AG08395 (cell line): ENCODE data around the gene ITIH2.
"Not testable (repeated sequence)": the region's sequence is repeated elsewhere in the genome, so short reads cannot be mapped to it uniquely, and the experiment has no call there.

ENCODE experiments used
- DNase-seq: peaks from one replicate; pipeline ENCODE4 v3.0.0; 2012; ENCODE audit warnings: mixed read lengths, low spot score

Gene ITIH2

GRCh38 chr10:7693194-7693593 is 9.9 kb upstream of the ITIH2 start:
- not testable (repeated sequence) for DNase-seq

DNA sequence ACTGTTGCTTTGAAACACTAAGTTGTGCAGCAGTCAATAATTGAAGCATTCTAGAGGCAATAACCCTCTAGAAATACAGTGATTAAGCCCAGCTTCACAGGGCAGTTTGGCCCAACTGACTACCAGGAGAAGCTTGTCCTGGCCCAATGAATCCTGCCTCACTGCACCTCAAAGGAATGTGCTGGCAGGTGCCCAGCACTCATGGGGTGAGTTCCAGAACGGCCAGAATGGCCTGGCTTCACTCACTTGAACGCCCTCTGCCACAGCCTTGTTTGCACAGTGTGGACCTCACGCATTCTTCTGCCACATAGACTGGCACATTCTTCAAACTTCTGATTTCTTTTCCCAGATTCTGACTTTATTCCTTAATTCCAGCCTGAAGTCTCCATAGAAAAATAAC is 6.6 kb upstream of the ITIH2 start:
- no peak for DNase-seq

GRCh38 chr10:7697426-7697825 is 5.7 kb upstream of the ITIH2 start:
- no peak for DNase-seq

DNA sequence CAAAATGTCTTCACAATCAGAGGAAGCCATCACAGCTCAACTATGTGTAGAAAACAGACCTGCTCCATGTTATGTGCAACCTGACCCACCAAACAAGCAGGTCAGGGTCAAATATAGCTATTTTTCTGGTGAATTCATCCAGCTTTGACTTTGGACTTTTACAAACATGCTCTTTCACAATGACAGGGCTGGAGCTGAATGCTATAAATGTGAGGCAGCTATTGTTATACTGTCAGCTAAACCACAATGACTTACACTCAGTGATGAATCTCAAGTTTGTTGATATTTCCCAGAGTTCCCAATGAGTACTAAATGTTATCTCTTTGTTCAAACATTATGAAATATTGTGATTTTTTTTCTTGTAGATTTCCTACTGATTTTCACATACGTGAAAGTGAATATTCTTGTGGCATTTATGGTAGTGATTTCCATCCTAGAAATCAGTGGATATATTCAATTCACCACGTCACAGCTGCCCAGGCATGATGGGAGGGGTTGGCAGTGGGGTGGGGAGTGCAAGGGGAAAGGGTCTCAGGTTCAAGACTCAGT is 2.5 kb upstream of the ITIH2 start:
- DNase-seq = no peak

DNA sequence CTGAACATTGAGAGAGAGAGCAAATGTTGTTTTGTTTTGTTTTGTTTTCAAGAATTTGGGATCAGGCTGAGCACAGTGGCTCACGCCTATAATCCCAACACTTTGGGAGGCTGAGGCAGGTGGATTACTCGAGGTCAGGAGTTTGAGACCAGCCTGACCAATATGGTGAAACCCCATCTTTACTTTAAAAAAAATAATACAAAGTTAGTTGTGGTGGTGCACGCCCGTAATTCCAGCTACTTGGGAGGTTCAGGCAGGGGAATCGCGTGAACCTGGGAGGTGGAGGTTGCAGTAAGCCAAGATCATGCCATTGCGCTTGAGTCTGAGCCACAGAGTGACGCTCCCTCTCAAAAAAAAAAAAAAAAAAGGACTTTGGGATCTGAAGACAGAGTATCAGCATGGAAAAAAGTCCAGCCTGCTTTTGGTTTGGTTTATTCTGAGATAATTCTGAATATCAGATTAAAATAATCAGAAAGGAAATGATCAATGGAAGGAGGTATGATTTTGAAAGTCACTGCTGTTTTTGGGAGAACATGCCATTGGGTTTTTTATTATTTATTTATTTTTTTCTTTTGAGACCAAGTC is 1.9 kb upstream of the ITIH2 start:
- no peak for DNase-seq

DNA sequence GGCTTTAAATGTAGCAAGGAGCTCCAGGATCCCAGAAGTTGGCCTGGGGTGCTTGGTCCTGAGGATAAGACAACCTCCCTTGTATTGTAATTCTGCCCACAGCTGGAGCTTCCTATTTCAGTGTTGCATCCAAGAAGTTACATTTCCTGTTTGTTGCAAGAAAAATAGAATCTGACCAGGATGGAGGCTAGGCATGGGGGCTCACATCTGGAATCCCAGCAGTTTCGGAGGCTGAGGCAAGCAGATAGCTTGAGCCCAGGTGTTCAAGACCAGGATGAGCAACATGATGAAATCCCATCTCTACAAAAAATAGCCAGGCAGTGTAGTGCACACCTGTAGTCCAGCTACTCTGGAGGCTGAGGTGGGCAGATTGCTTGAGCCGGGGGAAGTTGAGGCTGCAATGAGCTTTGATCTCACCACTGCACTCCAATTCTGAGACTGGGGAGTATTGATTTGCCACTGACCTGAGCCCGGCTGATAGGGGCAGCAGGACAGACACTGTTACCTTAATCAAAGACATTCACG is 766 bp upstream of the ITIH2 start:
- no peak for DNase-seq

DNA sequence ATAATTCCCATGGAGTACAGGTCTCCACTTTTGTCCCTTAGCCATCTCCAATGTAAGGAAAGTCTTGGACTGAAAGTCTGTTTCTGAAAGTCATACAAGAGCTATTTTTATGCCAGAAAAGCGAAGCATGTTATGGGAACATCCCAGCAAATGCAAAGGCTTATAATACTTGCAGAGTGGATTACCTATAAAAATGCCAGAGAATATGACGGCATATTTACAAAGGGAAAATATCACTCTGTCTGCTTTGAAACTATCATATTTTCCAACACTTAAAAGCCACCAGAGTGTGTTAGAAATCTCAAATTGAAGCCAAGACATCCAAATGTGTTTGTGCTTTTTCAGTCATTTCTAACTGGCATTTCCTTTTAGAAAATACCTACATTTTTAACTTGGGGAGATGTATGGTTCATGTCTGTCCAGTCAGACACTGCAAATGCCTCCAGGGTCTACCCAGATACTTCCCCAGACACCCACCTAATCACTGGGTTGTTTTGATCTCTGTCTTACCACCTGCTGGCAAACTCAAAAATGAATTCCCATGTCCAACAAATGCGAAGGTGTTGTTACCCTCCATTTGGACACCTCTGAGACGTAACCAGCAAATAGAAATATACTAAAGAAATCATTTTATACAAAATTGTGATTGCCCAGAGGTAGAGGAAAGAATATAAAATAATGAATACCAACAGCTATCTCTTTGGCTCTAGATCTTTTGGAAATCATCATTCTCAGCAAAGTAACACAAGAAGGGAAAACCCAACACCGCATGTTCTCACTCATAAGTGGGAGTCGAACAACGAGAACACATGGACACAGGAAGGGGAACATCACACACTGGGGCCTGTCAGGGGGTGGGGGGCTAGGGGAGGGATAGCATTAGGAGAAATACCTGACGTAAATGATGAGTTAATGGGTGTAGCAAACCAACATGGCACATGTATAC is 1.2 kb downstream of the ITIH2 start:
- no peak for DNase-seq

DNA sequence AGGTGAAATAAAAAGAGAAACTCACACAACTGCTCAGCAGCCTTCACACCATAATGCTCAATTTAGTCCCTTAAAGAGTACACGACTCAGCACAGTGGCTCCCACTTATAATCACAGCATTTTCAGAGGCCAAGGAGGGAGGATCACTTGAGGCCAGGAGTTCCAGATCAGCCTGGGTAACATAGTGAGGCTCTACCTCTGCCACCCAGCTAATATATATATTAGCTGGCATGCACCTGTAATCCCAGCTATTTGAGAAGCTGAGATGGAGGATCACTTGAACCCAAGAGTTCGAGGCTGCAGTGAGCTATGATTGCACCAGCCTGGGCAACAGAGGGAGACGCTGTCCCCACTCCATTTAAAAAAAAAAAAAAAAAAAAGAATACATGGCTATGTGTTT is 2.2 kb downstream of the ITIH2 start:
- no peak for DNase-seq

- DNase-seq = no peak
Observed at GRCh38 chr10:7706534-7707073, 3.5 kb downstream of the ITIH2 start.

DNA sequence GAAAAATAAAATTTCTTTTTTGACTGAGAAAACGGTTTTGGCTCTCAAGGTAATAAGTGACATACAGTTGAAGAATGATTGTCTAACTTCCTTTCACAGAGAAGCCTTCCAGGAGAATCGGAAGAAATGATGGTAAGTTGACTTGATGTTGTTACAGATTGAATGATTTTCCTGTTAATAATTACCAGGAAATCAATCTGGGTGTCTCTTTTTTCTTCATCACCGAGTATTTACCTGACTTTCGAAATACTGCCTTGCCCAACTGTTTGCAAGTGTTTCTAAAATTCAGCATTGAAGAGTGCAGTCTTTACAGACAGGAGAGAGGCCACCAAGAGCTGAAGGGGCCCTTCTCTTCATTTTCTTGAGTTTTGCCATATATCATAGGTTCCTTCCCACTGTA is 4.0 kb downstream of the ITIH2 start:
- DNase-seq = no peak

- DNase-seq = no peak
Observed at GRCh38 chr10:7707858-7708622, 4.9 kb downstream of the ITIH2 start.

DNA sequence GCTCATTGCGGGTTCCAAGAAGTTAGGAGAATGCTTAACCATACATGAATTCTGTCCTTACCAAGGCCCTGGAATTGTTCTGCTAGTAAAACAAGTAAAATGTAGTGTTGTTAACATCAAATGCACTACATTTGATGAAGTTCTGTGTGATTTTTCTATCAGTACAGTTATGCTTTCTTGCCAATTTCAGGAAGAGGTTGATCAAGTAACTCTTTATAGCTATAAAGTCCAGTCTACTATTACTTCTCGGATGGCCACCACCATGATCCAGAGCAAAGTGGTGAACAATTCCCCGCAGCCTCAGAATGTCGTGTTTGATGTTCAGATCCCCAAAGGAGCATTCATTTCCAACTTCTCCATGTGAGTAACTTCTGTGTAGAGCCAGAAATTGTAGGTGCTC is 5.7 kb downstream of the ITIH2 start:
- DNase-seq = no peak

DNA sequence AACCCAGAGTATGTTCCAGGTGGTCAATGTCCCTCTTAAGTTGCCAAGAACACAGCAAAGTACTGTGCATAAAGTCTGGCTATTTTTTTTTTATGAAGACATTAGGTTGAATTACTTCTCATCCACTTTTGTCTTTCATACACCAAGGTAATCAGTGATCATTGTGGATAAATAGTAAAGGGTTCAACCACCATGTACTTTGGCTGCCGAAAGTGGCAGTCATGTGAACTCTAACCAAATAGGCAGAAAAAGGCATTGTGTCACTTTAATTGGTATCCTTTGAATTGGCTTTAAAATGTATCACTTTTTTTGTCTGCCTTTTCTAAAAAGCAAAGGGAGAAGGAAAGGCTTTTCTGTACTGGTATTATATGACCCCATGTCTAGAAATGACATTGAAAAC is 7.3 kb downstream of the ITIH2 start:
- DNase-seq = no peak

DNA sequence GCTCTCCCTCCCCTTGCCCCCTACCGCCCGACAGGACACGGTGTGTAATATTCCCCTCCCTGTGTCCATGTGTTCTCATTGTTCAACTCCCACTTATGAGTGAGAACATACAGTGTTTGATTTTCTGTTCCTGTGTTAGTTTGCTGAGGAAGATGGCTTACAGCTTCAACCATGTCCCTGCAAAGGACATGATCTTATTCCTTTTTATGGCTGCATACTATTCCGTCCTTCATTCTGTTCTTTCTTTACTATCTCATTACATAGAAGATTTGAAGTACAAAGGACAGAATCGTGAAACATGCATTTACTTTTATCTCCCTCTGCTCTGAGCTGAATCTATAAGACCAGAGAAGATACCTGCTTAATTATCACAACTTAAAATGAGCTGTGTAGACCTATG is 8.0 kb downstream of the ITIH2 start:
- DNase-seq = not testable (repeated sequence)

DNA sequence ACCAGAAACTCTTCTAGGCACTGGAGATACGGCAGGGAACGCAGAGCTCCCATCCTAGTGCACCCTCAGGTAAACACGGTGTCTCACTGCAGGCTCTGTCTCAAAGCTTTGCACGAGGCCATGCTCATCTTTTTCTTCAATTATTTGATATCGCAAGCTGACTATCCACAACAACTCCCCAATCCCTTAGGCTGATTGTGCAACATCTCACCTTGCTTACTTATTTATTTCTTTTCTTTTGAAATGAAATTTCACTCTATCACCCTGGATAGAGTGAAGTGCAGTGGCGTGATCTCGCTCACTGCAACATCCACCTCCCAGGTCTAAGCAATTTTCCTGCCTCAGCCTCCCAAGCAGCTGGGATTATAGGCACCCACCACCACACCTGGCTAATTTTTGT is 12.4 kb downstream of the ITIH2 start:
- DNase-seq = no peak

DNA sequence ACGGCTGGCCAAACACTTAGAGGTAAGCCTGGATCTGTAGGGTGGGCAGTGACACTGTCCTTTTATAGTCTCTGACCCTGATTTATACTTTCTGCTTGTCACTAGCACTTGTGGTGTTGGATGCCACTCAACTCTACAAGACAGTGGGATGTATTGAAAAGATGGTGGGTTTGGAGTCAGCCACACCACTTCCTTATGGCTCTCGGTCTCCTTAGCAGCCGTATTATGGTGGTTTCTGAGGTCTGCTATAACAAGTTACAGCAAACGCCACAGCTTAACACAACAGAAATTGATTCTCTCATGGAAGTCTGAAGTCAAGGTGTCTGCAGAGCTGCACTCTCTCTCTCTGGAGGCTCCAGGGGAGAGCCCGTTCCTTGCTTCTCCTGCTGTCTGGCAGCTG is 14.7 kb downstream of the ITIH2 start:
- no peak for DNase-seq

GRCh38 chr10:7718685-7719084 is 15.6 kb downstream of the ITIH2 start:
- no peak for DNase-seq

- DNase-seq = no peak
Observed at GRCh38 chr10:7720478-7720877, 17.4 kb downstream of the ITIH2 start.

- no peak for DNase-seq
Observed at GRCh38 chr10:7722927-7723529, 19.9 kb downstream of the ITIH2 start.

GRCh38 chr10:7734821-7735220 is 31.7 kb downstream of the ITIH2 start:
- DNase-seq = no peak

DNA sequence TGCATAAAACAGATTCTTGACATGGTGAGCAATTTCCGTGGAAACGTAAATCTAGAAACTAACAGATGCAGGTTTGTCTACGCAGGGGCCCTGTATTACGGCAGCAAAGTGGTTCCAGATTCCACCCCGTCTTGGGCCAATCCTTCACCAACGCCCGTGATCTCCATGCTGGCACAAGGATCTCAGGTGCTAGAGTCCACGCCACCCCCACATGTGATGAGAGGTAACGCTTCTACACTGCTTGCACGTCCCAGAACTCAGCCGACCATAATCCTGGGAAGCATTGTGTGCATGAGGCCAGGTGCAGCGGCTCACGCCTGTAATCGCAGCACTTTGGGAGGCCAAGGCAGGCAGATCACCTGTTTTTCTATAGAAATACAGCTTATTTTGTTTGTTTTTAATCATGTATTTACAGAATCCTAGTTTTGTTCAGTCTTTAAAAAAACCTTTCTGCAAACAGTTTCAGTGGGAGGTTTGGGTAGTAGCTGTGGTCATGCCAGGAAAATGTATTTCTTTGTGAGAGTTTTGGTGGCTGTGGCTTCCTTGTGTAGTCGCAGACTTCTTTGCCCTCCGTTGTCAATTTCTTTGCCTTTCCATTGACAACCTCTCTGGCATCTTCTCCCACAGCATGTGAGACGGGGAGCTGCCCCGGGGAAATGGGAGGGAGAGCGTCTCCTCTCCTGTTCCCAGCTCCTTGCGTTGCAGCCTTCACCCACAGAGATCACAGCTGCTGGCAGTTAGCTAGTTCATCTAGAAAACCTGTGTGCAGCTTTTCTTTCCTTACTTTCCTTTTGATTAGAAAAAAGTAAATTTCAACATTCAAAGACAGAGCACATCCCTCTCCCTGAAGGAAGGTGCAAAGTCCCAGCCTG is 35.7 kb downstream of the ITIH2 start:
- DNase-seq = no peak
